Pulmonary artery endothelial cell (primary cell): Measurements from ENCODE around the gene SARS1. TPM values are rescaled to one million over a fixed set of nuclear protein-coding genes. Genes with fewer than 3 reads are reported as not detected.

Experiments
- DNase-seq: peaks from one replicate; pipeline ENCODE4 v3.0.0-alpha.2; 2011; ENCODE audit warnings: low read depth, low spot score
- total RNA-seq: library from RNA; depleted of rRNA; stranded (reverse); fragments of >200 nt; gene quantifications from 2 replicates; pipeline ENCODE4 v1.2.3, GENCODE V29; 2014

Gene SARS1
- total RNA-seq, 1 donor from 2014 or later, result 251 TPM

DNA sequence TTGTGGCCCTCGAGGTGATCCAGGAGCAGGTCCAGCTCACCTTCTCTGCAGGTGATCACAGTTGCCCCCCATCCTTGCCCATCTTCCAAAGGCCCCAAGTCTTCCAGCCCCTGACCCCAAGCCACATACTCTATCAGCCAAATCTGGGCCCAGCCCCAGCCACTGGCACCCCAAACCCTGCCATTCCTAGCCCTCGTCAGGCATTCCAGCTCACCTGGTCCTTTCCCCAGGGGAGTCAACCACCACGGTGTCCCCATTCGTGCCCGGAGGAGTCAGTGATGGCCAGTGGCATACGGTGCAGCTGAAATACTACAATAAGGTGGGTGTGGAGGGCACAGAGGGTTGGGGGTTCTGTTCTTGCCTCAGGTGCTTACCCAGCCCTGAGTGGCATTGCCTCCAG, 47.9 kb downstream of the SARS1 start:
- DNase-seq, result no peak

DNA sequence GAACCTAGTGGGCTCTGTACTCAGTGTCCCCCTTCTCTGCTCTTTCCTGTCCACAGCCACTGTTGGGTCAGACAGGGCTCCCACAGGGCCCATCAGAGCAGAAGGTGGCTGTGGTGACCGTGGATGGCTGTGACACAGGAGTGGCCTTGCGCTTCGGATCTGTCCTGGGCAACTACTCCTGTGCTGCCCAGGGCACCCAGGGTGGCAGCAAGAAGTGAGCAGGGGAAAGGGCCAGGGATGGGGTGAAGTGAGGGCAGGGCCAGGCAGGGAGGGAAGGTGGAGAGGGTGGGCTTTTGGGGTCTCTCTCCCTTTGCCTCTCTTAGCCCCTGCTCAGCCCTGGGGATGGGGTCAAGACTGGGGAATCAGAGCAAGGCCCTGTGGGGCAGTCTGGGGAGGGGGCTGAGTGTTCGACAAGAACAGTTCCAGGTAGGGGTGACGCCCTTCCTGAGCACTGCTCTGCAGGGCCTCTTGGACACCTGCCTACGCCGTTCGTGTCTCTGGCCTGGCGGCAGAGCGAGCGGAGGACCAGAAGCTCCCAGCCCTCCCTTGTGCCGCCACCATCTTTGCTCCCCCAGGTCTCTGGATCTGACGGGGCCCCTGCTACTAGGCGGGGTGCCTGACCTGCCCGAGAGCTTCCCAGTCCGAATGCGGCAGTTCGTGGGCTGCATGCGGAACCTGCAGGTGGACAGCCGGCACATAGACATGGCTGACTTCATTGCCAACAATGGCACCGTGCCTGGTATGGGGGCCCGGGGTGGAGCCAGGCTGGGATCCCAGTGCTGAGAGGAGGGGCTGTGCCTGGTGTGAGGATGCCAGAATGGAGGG, 48.7 kb downstream of the SARS1 start:
- DNase-seq, result no peak

DNA sequence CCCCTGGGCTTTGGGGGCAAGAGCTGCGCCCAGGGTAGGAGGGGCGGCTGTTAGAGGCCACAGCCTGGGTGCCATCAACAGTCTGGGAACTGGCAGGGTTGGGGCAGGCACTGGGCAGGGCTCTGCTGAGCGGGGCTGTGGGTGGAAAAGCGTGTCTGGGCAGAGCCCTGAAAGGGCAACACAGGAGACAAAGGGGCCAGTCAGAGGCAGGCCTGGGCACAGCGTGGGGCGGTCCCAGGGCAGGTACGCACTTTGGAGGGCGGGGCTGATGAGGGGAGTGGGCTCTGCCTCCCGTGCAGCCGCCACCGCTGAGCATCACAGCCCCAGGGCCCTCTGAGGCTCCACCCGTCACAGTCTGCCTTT, 49.5 kb downstream of the SARS1 start:
- no peak for DNase-seq

DNA sequence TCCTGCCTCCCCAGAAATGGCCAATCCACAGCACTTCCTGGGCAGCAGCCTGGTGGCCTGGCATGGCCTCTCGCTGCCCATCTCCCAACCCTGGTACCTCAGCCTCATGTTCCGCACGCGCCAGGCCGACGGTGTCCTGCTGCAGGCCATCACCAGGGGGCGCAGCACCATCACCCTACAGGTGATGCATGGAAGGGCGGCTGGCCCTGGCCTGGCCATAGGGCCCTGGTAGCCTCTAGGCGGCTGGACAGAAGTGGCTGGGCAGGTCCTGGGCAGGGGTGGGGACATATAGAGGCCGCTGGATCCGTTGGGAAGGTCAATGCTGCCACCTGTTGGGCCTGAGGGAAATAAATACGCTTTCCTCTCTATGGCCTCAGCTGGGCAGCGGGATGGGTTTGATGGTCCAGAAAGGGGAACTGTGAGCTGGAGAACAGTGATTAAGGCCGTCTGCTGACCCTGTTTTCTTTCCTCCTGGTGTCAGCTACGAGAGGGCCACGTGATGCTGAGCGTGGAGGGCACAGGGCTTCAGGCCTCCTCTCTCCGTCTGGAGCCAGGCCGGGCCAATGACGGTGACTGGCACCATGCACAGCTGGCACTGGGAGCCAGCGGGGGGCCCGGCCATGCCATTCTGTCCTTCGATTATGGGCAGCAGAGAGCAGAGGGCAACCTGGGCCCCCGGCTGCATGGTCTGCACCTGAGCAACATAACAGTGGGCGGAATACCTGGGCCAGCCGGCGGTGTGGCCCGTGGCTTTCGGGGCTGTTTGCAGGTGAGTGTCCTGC, 50.1 kb downstream of the SARS1 start:
- peak; percentile 48 for DNase-seq

DNA sequence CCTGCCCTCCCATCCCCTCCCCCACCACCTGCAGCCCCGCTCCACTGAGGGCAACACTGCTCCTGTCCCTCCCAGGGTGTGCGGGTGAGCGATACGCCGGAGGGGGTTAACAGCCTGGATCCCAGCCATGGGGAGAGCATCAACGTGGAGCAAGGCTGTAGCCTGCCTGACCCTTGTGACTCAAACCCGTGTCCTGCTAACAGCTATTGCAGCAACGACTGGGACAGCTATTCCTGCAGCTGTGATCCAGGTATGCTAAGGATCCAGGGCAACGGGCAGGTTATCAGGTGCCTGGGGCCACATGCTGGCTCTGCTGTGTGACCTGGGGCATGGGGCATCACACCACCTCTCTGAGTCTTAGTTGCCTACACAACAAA, 50.6 kb downstream of the SARS1 start:
- no peak for DNase-seq

DNA sequence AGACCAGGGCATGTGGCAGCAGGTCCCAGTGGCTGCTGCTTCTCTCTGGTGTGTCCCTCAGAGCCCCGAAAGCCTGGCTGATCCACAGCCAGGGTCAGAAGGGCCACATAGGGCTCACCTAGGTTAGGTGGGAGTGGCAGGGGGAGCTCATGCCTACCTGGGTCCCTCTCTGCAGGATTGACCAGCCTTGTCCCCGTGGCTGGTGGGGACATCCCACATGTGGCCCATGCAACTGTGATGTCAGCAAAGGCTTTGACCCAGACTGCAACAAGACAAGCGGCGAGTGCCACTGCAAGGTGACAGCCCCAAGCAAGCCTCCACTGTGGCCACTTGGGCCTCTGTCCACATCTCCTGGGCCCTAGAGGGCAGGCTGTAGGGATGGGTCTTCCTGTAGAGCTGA, 51.3 kb downstream of the SARS1 start:
- DNase-seq, result no peak

GRCh38 chr1:109265741-109266330, 52.1 kb downstream of the SARS1 start:
- DNase-seq, result no peak

DNA sequence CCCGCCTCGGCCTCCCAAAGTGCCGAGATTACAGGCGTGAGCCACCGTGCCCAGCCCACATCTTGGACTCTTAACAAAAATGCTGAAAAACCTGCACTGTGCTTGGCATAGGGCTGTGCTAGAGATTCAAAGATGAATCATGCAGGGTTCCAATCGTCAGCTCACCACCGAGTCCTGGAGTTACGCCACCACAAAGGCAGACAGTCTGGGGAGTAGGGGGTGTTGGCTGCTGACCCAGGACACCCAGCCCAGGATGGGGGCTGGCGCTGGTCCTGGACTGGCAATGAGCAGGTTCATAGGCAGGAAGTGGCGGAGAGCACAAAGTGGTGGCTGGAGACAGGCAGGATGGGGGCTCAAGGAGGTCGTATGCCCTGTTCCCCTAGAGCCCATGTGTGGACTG, 53.2 kb downstream of the SARS1 start:
- no peak for DNase-seq

- DNase-seq, result no peak
Measured at GRCh38 chr1:109267743-109268300, 54.1 kb downstream of the SARS1 start.

DNA sequence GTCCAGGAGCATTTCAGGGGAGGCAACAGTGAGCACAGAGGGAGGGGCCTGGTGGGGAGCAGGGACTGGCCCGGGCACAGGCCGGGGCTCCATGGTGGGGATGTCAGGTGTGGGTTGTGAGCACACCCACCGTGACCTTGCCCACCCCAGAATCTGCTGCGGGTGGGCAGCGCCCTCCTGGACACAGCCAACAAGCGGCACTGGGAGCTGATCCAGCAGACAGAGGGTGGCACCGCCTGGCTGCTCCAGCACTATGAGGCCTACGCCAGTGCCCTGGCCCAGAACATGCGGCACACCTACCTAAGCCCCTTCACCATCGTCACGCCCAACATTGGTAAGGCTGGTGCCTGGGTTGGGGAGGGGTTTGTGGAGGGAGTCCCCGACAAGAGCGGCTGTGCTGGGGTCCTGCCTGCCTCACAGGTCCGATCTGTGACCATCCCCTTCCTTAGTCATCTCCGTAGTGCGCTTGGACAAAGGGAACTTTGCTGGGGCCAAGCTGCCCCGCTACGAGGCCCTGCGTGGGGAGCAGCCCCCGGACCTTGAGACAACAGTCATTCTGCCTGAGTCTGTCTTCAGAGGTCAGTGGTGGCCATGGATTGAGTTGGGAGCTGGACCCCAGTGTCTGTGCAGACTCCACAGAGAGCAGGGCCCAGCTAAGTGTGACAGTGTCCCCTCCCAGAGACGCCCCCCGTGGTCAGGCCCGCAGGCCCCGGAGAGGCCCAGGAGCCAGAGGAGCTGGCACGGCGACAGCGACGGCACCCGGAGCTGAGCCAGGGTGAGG, 54.9 kb downstream of the SARS1 start:
- DNase-seq, result no peak

GRCh38 chr1:109269212-109269980, 55.7 kb downstream of the SARS1 start:
- no peak for DNase-seq

DNA sequence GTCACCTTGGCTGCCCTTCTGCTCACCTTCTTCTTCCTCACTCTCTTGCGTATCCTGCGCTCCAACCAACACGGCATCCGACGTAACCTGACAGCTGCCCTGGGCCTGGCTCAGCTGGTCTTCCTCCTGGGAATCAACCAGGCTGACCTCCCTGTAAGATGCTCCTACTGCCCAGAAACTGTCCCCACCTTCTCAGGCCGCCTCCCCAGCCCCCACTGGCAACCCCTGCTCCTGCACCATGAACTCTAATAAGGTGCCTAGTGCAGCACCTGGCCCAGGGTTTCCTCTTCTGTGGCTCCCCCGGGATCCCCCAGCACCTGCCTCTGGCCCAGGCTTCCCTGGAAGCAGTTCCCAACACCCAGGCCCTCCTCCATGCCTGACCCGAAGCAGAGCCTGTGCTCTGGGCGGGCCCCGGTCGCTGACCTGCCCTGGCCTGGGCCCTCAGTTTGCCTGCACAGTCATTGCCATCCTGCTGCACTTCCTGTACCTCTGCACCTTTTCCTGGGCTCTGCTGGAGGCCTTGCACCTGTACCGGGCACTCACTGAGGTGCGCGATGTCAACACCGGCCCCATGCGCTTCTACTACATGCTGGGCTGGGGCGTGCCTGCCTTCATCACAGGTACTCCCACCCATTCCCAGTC, 56.4 kb downstream of the SARS1 start:
- no peak for DNase-seq

GRCh38 chr1:109270623-109271317, 57.1 kb downstream of the SARS1 start:
- no peak for DNase-seq

GRCh38 chr1:109271458-109271857, 57.7 kb downstream of the SARS1 start:
- no peak for DNase-seq

DNA sequence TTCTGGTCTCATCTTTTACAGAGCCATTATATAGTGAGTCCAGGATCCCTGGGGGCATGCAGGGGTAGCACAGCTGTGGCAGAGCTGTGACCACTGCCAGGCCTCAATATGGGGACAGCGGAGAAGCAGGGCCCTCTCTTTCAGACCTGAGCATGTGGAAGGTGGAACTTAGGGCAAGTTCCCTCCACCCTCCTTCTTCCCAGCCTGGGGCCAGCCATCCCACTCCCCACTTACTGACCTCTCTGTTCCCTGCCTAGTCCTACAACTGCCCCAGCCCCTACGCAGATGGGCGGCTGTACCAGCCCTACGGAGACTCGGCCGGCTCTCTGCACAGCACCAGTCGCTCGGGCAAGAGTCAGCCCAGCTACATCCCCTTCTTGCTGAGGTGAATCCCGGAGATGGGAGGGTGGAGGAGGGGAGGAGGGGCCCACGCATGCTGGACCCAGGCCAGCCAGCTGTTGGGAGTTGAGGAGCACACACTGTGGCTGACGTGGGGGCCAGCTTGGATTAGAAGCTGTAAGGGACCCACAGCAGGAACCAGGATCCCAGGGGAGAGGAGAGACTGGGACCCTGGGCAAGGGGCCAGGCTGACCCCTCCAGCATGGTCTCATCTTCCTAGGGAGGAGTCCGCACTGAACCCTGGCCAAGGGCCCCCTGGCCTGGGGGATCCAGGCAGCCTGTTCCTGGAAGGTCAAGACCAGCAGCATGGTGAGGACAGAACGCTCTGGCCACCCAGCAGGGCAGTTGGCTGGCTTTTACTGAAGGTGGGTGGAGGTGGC, 58.5 kb downstream of the SARS1 start:
- no peak for DNase-seq

DNA sequence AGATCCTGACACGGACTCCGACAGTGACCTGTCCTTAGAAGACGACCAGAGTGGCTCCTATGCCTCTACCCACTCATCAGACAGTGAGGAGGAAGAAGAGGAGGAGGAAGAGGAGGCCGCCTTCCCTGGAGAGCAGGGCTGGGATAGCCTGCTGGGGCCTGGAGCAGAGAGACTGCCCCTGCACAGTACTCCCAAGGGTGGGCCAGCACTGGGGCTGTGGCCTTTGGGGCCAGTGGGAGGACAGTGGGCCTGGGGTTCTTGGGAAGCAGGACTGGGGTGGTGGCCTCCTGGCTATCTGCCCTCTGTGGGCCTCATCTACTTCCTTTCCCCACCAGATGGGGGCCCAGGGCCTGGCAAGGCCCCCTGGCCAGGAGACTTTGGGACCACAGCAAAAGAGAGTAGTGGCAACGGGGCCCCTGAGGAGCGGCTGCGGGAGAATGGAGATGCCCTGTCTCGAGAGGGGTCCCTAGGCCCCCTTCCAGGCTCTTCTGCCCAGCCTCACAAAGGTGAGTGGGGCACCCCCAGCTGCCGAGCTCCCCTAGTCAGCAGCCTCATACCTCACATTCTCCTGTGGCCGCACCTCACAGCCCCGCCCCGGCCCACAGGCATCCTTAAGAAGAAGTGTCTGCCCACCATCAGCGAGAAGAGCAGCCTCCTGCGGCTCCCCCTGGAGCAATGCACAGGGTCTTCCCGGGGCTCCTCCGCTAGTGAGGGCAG, 59.3 kb downstream of the SARS1 start:
- no peak for DNase-seq

DNA sequence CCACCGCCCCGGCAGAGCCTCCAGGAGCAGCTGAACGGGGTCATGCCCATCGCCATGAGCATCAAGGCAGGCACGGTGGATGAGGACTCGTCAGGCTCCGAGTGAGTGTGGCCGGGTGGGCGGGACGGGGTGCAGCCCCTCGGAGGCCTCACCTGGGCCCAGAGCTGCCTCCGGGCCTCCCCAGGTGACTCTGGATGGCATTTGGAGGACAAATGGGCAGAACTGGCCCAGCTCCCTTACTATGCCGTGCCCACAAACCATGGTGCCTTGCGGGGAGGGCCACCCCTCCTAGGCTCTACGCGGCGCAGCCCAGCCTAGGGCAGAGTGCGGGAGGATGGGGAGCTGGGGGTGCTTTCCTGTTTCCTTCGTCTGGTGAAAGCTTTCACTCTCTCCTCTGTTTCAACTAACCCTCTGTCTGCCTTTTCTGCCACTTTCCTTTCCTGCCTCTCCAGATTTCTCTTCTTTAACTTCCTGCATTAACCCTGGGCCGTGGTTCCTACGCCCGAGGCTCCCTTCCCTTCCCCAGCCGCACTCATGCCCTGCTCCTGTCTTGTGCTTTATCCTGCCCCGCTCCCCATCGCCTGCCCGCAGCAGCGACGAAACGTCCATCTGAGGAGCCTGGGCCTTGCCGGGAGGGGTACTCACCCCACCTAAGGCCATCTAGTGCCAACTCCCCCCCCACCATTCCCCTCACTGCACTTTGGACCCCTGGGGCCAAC, 60.0 kb downstream of the SARS1 start:
- no peak for DNase-seq
